Endothelial cell of coronary artery (primary cell): ENCODE data around the gene MMP21. TPM values are rescaled to one million over a fixed set of nuclear protein-coding genes. Genes with fewer than 3 reads are reported as not detected.

Experiments used
- total RNA-seq: library from RNA; depleted of rRNA; stranded (reverse); fragments of >200 nt; gene quantifications from 2 replicates; pipeline ENCODE4 v1.2.3, GENCODE V29; 2014

Gene MMP21
- total RNA-seq, result under 0.01 and 0.09 TPM in 2 replicates

DNA sequence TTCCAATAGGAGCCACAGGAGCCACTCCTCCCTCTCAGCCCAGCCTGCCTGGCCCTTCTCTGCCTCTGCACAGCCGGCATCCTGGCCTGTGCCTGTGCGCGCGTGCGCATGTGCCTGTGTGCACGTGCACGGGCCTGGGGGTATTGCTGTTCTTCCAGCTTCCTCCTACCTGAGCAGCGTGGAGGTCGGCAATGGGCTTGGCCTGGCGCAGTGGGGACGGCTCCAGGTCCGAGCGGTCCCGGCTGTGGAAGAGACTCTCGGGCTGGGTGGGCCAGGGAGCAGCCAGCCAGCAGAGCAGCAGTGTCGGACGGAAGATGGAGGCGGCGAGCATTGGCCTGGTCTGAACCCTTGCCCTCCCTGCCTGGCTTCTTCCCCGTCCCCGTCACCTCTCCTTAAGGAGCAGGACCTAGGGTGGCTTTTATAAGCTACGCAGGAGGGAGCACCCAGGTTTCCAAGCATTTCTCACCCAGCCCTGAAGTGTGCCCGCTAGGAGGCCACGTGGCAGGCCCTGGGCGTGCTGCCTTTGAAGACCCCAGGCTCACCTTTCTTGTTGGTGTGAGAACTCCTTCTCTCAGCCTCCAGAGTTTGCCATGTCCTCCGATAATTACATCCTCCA is at the start of gene MMP21:
Gene MMP21 (minus strand): TSS at position 331 of the 616 bp plus-strand sequence. CDS start 0 bp downstream, at position 331.

GRCh38 chr10:125822878-125823662 is 47.4 kb upstream of the MMP21 start, which contains the start of the genes BCCIP and UROS:
Gene BCCIP, plus strand, starts transcription at chr10:125823546. Its CDS starts 12 bp downstream, at chr10:125823558.
Gene UROS, minus strand, starts transcription at chr10:125823258. Its CDS starts 6,759 bp downstream, at chr10:125816499.

GRCh38 chr10:125719173-125720001 is 56.2 kb downstream of the MMP21 start, which contains the start of gene EDRF1:
Gene EDRF1, plus strand, starts transcription at chr10:125719709. Its CDS starts 99 bp downstream, at chr10:125719808.

Other genes starting within 250 kb of the MMP21 start
- gene TEX36, start 92.7 kb downstream of the MMP21 start, total RNA-seq, result not detected in 2 replicates
- 16.2 and 17.3 TPM in 2 replicates for gene EDRF1, start 56.1 kb downstream of the MMP21 start, total RNA-seq
- gene UROS, start 47.4 kb upstream of the MMP21 start, total RNA-seq, result 36.4 and 54.1 TPM in 2 replicates
- 44.0 and 64.2 TPM in 2 replicates for gene BCCIP, start 47.7 kb upstream of the MMP21 start, total RNA-seq
- gene DHX32, start 105.5 kb upstream of the MMP21 start, total RNA-seq, result 33.4 and 35.7 TPM in 2 replicates
- 2.4 and 7.8 TPM in 2 replicates for gene FANK1, start 120.7 kb upstream of the MMP21 start, total RNA-seq